Nephron (organoid): Measurements from ENCODE around the gene TTLL5.

ENCODE experiments used
- H3K27ac Mint-ChIP-seq, 3 experiments: 2 replicates each; pipeline ENCODE4 v1.8.0; 2020; ENCODE audit warnings: mixed read lengths in 3 of 3, mild to moderate bottlenecking in 2 of 3, moderate library complexity in 1 of 3
- H3K27me3 Mint-ChIP-seq: 2 replicates; pipeline ENCODE4 v1.8.0; 2021; ENCODE audit warnings: low read depth, mild to moderate bottlenecking, moderate library complexity, mixed read lengths
- H3K36me3 Mint-ChIP-seq: 2 replicates; pipeline ENCODE4 v1.8.0; 2020; ENCODE audit warnings: low read depth, mixed read lengths
- H3K4me1 Mint-ChIP-seq: 2 replicates; pipeline ENCODE4 v1.8.0; 2020; ENCODE audit warnings: mixed read lengths
- H3K4me3 Mint-ChIP-seq, 3 experiments: 2 replicates each; pipeline ENCODE4 v1.8.0; 2020; ENCODE audit warnings: mild to moderate bottlenecking in 3 of 3, mixed read lengths in 3 of 3, moderate library complexity in 2 of 3
- H3K9me3 Mint-ChIP-seq: 2 replicates; pipeline ENCODE4 v1.8.0; 2020; ENCODE audit warnings: mixed read lengths
- TF ChIP-seq, protein P1 (sequence below), 3 experiments: fragments of 200-600 bp; sonication (generic); IDR thresholded peaks; one replicate each; pipeline ENCODE4 v1.5.0; 2021; ENCODE audit warnings: antibody characterized with exemption in 3 of 3; ENCODE audit not compliant: unreplicated experiment in 3 of 3

The TTLL5 gene

DNA sequence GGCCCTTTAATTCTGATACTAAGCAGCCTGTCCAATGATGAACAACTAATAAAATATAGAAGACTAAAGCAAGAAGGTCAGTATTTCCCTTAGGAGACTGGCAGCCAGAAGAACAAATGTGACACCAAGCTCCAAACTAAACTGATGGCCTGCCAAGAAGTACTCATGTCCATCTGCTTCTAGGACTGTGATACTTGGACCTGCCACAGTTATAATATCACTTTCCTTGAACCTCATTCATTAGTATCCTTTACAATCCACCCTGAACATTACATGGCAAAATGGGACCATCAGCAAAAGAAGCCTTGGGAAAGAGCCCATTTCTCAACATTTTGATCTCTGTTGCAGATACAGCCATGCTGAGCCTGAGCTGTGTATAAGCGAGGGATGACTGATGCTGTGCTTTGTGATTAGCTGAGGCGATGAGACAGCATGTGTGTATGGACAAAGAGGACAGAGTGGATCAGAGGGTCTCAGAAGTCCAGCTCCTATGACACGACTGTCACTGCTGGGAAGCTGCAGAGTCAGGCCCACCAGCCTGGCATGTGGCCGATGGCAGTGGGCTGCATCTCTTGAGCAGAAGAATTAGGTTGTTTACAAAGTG, 246.8 kb downstream of the TTLL5 start:
- Mint-ChIP-seq H3K4me1 (peaks cover 77% of the 10 kb centered on the region), H3K4me3 (no peak overlapping the region), H3K9me3 (no peaks in the 10 kb centered on the region), H3K27me3 (no peaks in the 10 kb centered on the region), H3K36me3 (peaks cover 7% of the 10 kb centered on the region), H3K27ac (peak overlapping the region in 1 of 3 experiments; percentile 85)
- TF ChIP-seq, protein P1, sequence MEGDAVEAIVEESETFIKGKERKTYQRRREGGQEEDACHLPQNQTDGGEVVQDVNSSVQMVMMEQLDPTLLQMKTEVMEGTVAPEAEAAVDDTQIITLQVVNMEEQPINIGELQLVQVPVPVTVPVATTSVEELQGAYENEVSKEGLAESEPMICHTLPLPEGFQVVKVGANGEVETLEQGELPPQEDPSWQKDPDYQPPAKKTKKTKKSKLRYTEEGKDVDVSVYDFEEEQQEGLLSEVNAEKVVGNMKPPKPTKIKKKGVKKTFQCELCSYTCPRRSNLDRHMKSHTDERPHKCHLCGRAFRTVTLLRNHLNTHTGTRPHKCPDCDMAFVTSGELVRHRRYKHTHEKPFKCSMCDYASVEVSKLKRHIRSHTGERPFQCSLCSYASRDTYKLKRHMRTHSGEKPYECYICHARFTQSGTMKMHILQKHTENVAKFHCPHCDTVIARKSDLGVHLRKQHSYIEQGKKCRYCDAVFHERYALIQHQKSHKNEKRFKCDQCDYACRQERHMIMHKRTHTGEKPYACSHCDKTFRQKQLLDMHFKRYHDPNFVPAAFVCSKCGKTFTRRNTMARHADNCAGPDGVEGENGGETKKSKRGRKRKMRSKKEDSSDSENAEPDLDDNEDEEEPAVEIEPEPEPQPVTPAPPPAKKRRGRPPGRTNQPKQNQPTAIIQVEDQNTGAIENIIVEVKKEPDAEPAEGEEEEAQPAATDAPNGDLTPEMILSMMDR (IDR thresholded peaks at IDR 0.05; ENCODE audit: unreplicated experiment in 3 of 3): no peak

DNA sequence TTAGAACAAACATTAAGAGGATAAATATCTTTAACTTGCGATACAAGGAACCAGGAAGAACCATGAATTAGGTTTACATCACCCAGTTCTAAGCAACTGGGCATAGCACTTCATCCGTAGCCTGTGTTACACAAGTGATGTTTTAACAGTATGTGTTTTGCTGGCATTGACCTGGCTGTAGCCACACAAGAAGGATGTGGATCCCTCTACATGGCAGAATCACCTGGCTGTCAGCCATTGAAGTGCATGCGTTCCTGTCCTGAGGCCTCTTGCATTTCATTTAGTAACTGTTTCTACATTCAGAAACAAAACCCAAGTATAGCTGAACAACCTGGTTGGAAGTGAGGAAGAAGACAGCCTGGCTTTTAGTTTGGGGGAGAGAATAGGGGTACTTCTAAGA, 248.6 kb downstream of the TTLL5 start:
- peaks cover 3% of the 10 kb centered on the region for H3K36me3 Mint-ChIP-seq
- H3K9me3 Mint-ChIP-seq: no peaks in the 10 kb centered on the region
- H3K27me3 Mint-ChIP-seq: no peaks in the 10 kb centered on the region
- peak overlapping the region; percentile 4 to 14 (median 12) for H3K27ac Mint-ChIP-seq
- TF ChIP-seq, protein P1 (IDR thresholded peaks at IDR 0.05; ENCODE audit: unreplicated experiment in 3 of 3): no peak
- H3K4me3 Mint-ChIP-seq: no peak overlapping the region
- H3K4me1 Mint-ChIP-seq: peaks cover 69% of the 10 kb centered on the region

DNA sequence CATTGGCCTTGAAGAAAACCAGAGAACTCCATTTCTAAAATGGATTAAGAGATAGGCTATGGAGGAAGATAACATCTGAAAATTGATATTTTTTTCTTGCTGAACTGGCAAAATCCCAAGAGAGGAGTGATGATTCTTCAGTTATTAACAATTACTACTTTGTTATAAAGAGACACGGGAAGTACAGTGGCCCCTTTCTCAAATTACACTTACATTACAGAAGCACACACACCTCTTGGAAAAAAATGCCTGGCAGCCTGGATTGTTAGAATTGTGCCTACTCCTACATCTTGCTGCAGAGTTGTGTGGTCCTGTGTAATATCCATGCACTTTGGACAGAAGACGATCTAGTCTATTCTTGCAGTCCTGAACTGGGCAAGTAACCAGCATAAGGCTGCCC, 249.0 kb downstream of the TTLL5 start:
- peaks cover 3% of the 10 kb centered on the region for H3K36me3 Mint-ChIP-seq
- no peak overlapping the region for H3K4me3 Mint-ChIP-seq
- no peaks in the 10 kb centered on the region for H3K9me3 Mint-ChIP-seq
- TF ChIP-seq, protein P1 (IDR thresholded peaks at IDR 0.05; ENCODE audit: unreplicated experiment in 3 of 3): no peak
- H3K27ac Mint-ChIP-seq: peak overlapping the region; percentile 4 to 45 (median 14)
- H3K27me3 Mint-ChIP-seq: no peaks in the 10 kb centered on the region
- H3K4me1 Mint-ChIP-seq: peaks cover 68% of the 10 kb centered on the region

DNA sequence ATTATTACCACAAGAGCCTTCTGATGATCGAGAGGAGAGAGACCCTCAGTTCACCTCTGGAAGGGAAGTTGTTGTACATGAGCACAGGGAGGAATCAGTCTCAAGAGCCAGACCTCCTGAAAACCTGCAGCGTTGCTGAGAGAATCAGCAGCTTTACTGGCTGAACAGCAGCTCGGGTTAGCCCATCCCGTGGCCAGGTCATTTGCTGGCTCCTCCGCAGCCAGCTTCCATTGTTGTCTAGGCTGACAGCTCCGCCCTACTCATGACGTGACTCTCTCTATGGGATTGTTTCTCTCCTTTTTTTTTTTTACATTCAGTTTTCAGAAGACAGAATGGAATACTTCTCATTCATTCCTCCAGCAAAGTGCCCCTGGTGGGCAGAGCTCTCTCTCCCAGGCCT, 250.8 kb downstream of the TTLL5 start:
- H3K27ac Mint-ChIP-seq: peak overlapping the region; percentile 49 to 87 (median 49)
- peak overlapping the region in 1 of 3 experiments; percentile 7 for H3K4me3 Mint-ChIP-seq
- no peaks in the 10 kb centered on the region for H3K27me3 Mint-ChIP-seq
- peaks cover 52% of the 10 kb centered on the region for H3K4me1 Mint-ChIP-seq
- H3K36me3 Mint-ChIP-seq: peaks cover 3% of the 10 kb centered on the region
- TF ChIP-seq, protein P1 (IDR thresholded peaks at IDR 0.05; ENCODE audit: unreplicated experiment in 3 of 3): no peak
- no peaks in the 10 kb centered on the region for H3K9me3 Mint-ChIP-seq

DNA sequence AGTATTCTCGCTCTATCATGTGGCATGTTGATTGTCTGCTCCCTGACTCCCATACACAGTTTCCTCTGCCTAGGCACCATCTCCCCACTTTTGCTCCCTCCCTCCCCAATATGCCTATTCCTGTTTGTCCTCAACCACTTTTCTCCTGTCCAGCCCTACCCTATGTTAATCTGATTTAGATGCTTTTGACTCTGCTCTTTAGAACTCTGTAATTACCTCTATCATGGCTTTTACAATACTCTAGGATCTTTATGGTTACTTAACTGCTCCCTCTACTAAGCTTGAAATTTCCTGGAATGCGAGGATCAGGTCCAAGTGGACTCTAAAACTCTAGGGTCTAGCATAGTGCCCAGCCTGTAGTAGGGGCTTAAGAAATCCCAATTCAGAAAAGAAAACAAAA, 252.1 kb downstream of the TTLL5 start:
- Mint-ChIP-seq H3K9me3 (no peaks in the 10 kb centered on the region), H3K4me1 (peaks cover 44% of the 10 kb centered on the region), H3K4me3 (no peak overlapping the region), H3K36me3 (peaks cover 8% of the 10 kb centered on the region), H3K27me3 (no peaks in the 10 kb centered on the region), H3K27ac (peak overlapping the region in 1 of 3 experiments; percentile 4)
- TF ChIP-seq, protein P1 (IDR thresholded peaks at IDR 0.05; ENCODE audit: unreplicated experiment in 3 of 3): no peak

DNA sequence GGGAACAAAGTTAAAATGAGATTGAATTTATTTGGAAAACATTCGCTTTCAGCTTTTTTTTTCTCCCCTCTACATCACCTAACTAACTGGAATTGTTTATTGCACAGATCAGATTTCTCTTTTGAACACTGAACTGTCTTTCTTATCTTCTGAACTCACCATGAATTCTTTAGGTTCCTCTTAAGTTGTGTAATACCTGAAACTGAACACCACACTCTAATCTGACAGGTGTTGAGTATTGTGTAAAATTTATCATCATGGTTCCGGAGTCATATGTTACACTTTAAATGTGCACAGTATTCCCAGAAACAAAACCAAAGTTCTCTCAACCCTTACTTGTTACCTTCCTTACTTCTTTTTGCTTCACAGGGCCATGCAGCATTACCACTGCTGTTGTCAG, 254.0 kb downstream of the TTLL5 start:
- Mint-ChIP-seq H3K27ac (no peak overlapping the region), H3K4me1 (peaks cover 30% of the 10 kb centered on the region), H3K36me3 (peaks cover 5% of the 10 kb centered on the region), H3K4me3 (no peak overlapping the region), H3K9me3 (no peaks in the 10 kb centered on the region), H3K27me3 (no peaks in the 10 kb centered on the region)
- TF ChIP-seq, protein P1 (IDR thresholded peaks at IDR 0.05; ENCODE audit: unreplicated experiment in 3 of 3): no peak
